Thyroid gland (tissue), 4 donors: ENCODE results near the gene ENTPD8. TPM values are rescaled to one million over a fixed set of nuclear protein-coding genes. Genes with fewer than 3 reads are reported as not detected.

ENCODE experiments used
- DNase-seq, 2 donors: peaks; one replicate each; pipeline ENCODE4 v3.0.0-alpha.2; 2019
- H3K27ac ChIP-seq, 3 donors: fragments of 200-600 bp; sonication (generic); 1 replicate in 2 of 3; 2 replicates in 1 of 3; pipeline ENCODE4 v1.5.1; 2016 to 2019; ENCODE audit warnings: mild to moderate bottlenecking in 1 of 3, moderate library complexity in 1 of 3
- H3K27me3 ChIP-seq: fragments of 200-600 bp; sonication (generic); one replicate; pipeline ENCODE4 v1.5.1; 2019
- H3K36me3 ChIP-seq, 2 donors: fragments of 200-600 bp; sonication (generic); one replicate each; pipeline ENCODE4 v1.5.1; 2016 to 2019
- H3K4me1 ChIP-seq, 2 donors: fragments of 200-600 bp; sonication (generic); one replicate each; pipeline ENCODE4 v1.5.1; 2017 to 2019
- H3K4me3 ChIP-seq, 3 donors: fragments of 200-600 bp; sonication (generic); replicated peaks in 1 of 3; 1 replicate in 2 of 3; 2 replicates in 1 of 3; pipeline ENCODE4 v1.5.1; 2016; ENCODE audit warnings: mild to moderate bottlenecking in 1 of 3
- H3K9me3 ChIP-seq: fragments of 200-600 bp; sonication (generic); one replicate; pipeline ENCODE4 v1.5.1; 2017
- POLR2A ChIP-seq, 2 donors: fragments of 450-650 bp; IDR thresholded peaks; one replicate each; pipeline ENCODE4 v1.6.1; 2017; ENCODE audit warnings: antibody characterized with exemption in 2 of 2, mild to moderate bottlenecking in 2 of 2, moderate library complexity in 1 of 2
- WGBS, 2 donors: methylation state at CpG; one replicate each; pipeline ENCODE4 v1.1.5; 2017; 5-methylcytosine and 5-hydroxymethylcytosine counted together
- intact Hi-C: fragments of 100-400 bp; cut with DNase I; formaldehyde crosslinking; loops from one replicate; pipeline ENCODE4 v1.15.1; 2023
- total RNA-seq, 4 donors: library from RNA; depleted of rRNA; stranded (reverse); fragments of >200 nt; gene quantifications; one replicate each; pipeline ENCODE4 v1.2.3, GENCODE V29; 2016
- TF ChIP-seq, protein P1 (sequence below), 6 experiments: fragments of 200-600 bp in 3 of 6; fragments of 450-650 bp in 3 of 6; sonication (generic) in 3 of 6; IDR thresholded peaks; one replicate each; pipeline ENCODE4 v1.5.1; 2016 to 2019; ENCODE audit warnings: antibody characterized with exemption in 6 of 6, mild to moderate bottlenecking in 2 of 6, inconsistent platforms in 1 of 6, moderate library complexity in 1 of 6

Gene ENTPD8
- total RNA-seq, 4 donors from 2014 or later: 0.29 to 0.78 TPM; not detected in 2

DNA sequence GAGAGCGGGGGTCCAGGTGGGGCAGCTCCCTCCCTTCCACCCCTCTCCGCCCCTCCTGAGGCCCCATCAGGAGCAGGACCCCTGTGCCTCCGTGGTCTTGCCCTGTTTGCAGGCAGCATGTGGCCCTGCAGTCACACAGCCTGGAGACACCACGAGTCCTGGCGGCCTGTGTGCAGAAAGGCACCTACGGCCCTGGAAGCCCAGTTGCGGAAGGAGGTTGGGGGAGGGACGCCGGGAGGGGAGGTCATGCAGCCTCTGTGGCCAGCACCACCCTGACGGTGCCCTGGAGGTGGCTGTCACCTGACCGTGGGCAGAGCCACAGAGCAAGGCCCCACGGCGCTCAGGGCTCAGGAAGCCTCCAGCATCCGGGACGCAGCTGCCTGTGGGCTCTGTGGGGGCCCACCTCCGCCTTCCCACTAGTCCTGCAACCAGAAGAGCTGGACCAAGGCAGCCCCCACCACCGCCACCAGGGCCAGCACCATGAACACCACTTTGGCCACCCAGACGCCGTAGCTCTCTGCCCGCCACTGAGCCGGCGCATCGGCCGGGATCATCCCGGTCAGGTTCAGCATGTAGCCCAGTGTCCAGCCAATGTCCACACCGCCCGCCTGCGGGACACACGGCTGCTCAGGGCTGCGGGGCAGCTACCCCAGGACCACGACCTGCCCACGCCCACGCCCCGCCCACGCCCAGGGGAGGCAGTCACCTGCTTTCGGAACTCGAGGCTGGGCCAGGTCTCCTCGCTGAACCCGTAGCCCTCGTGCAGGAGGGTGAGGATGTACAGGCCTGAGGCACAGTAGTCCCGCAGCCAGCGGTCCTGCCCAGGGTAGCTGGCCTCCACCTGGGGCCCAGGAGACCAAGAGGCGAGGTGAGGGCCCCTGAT lies 6.4 kb downstream of the ENTPD8 start:
- no peak overlapping the region for H3K27ac ChIP-seq
- DNase-seq: no peak

DNA sequence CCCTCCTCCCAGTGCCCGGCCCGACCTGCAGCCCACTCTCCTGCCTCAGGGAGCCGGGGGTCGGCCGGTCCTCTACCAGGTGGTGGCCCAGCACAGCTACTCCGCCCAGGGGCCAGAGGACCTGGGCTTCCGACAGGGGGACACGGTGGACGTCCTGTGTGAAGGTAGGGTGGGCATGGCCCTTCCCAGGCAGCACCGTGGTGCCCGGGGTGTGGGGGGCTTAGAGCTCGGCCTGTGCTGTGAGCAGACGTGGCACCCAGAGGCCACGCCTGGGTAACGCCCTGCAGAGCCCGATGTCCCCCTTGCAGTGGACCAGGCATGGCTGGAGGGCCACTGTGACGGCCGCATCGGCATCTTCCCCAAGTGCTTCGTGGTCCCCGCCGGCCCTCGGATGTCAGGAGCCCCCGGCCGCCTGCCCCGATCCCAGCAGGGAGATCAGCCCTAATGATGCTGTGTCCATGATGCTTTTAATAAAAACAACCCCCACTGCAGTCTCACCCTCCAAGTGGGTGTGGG lies 7.2 kb downstream of the ENTPD8 start:
- no peak for DNase-seq

More for the DNA sequence above, 6.4 kb downstream of the ENTPD8 start:
- H3K4me1 ChIP-seq: peaks cover 0 to 27% of the 10 kb centered on the region in 2 donors
- no peaks in the 10 kb centered on the region for H3K36me3 ChIP-seq
- 85 to 92% methylated on average over 20 to 23 of the region's 43 CpGs for WGBS, 2 donors
- no peaks in the 10 kb centered on the region for H3K9me3 ChIP-seq
- TF ChIP-seq, protein P1, sequence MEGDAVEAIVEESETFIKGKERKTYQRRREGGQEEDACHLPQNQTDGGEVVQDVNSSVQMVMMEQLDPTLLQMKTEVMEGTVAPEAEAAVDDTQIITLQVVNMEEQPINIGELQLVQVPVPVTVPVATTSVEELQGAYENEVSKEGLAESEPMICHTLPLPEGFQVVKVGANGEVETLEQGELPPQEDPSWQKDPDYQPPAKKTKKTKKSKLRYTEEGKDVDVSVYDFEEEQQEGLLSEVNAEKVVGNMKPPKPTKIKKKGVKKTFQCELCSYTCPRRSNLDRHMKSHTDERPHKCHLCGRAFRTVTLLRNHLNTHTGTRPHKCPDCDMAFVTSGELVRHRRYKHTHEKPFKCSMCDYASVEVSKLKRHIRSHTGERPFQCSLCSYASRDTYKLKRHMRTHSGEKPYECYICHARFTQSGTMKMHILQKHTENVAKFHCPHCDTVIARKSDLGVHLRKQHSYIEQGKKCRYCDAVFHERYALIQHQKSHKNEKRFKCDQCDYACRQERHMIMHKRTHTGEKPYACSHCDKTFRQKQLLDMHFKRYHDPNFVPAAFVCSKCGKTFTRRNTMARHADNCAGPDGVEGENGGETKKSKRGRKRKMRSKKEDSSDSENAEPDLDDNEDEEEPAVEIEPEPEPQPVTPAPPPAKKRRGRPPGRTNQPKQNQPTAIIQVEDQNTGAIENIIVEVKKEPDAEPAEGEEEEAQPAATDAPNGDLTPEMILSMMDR (IDR thresholded peaks at IDR 0.05): no peak
- TF ChIP-seq POLR2A (IDR thresholded peaks at IDR 0.05): no peak
- no peak overlapping the region for H3K4me3 ChIP-seq
- H3K27me3 ChIP-seq: no peaks in the 10 kb centered on the region
- intact Hi-C loops: no loop called here

DNA sequence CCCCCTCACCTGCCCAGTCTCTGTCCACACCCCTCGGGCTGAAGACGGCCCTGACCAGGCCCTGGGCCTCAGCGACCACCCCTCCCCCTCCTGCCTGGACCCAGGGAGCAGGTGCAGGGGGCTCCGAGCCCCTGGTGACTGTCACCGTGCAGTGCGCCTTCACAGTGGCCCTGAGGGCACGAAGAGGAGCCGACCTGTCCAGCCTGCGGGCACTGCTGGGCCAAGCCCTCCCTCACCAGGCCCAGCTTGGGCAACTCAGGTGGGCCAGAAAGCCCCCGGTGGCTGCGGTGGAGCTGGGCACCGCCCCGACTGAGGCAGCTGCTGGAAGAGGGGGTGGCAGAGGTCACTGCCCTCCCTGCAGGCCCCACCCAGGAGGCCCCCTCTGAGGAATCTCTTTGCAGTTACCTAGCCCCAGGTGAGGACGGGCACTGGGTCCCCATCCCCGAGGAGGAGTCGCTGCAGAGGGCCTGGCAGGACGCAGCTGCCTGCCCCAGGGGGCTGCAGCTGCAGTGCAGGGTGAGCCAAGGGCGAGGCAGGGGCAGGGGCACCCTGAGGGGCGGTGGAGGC lies 7.7 kb downstream of the ENTPD8 start:
- intact Hi-C loops: no loop called here
- DNase-seq: no peak
- 80% methylated on average over 2 of the region's 19 CpGs; no CpG with 5 or more reads in 1 of the 2 donors for WGBS, 2 donors
- Histone ChIP-seq H3K4me1 (peaks cover 0 to 27% of the 10 kb centered on the region in 2 donors), H3K4me3 (no peak overlapping the region), H3K36me3 (no peaks in the 10 kb centered on the region), H3K9me3 (no peaks in the 10 kb centered on the region), H3K27me3 (no peaks in the 10 kb centered on the region), H3K27ac (no peak overlapping the region)
- TF ChIP-seq POLR2A (IDR thresholded peaks at IDR 0.05): no peak
- TF ChIP-seq, protein P1 (IDR thresholded peaks at IDR 0.05): no peak

More for the DNA sequence above, 7.2 kb downstream of the ENTPD8 start:
- no peak overlapping the region for H3K4me3 ChIP-seq
- H3K9me3 ChIP-seq: no peaks in the 10 kb centered on the region
- WGBS, 2 donors: 88 to 93% methylated on average over 3 to 9 of the region's 26 CpGs
- no peak overlapping the region for H3K27ac ChIP-seq
- peaks cover 0 to 27% of the 10 kb centered on the region in 2 donors for H3K4me1 ChIP-seq
- intact Hi-C loops: no loop called here
- H3K27me3 ChIP-seq: no peaks in the 10 kb centered on the region
- TF ChIP-seq, protein P1 (IDR thresholded peaks at IDR 0.05): no peak
- TF ChIP-seq POLR2A (IDR thresholded peaks at IDR 0.05): no peak
- H3K36me3 ChIP-seq: no peaks in the 10 kb centered on the region

DNA sequence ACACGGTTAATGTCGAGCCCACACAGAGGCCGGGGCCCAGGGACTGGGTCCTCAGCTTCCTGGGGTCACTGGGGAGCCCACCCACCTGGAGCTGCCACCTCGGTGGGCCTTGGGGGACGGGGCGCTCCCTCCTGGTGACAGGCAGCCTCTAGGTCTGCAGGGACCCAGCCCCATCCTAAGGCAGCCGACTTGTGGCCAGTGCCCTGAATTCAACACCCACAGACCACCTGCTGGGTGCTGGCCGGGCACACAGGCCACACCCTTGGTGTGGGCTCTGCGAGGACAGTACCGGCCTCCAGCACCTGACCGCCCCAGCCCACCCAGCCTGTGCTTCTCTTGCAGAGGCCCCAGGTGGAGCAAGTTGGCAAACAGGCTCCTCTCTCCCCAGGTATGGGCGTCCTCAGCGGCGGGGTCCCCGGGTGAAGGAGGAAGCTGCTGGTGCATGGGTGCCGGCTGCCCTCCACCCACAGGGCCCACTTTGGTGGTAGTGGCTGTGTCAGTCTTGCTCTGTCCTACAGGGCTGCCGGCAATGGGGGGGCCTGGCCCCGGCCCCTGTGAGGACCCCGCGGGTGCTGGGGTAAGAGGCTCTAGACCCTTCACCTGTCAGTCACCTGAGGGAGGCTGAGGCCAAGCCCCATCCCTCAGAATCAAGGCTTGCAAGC lies 8.3 kb downstream of the ENTPD8 start:
- peaks cover 0 to 23% of the 10 kb centered on the region in 2 donors for H3K4me1 ChIP-seq
- TF ChIP-seq, protein P1 (IDR thresholded peaks at IDR 0.05): no peak
- no peak for TF ChIP-seq POLR2A (IDR thresholded peaks at IDR 0.05)
- DNase-seq: no peak
- no peaks in the 10 kb centered on the region for H3K36me3 ChIP-seq
- H3K27me3 ChIP-seq: no peaks in the 10 kb centered on the region
- no peak overlapping the region for H3K4me3 ChIP-seq
- no peak overlapping the region for H3K27ac ChIP-seq
- H3K9me3 ChIP-seq: no peaks in the 10 kb centered on the region
- 70 to 86% methylated on average over 4 to 16 of the region's 20 CpGs for WGBS, 2 donors
- intact Hi-C loops: no loop called here
